GM10847 (cell line): Measurements from ENCODE around the gene MYEF2.

Source experiments
- POLR2A ChIP-seq: IDR thresholded peaks from 2 replicates; pipeline ENCODE4 v1.6.1; 2011; ENCODE audit not compliant: insufficient read length; ENCODE audit errors: extremely low read depth

Gene MYEF2

DNA sequence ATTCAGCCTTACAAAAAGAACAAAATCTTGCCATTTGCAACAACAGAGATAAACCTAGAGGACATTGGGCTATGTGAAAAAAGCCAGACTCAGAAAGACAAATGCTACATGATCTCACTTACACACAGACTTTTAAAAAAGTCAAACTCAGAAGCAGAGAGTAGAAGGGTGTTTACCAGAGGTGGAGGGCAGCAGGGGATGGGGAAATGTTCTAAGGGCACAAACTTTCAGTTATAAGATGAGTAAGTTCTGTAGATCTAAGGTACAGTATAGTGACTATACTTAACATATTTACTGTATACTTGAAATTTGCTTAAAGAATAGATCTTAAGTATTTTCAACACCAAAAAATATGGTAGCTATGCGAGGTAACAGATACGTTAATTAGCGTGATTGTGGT, 3.0 kb downstream of the MYEF2 start:
- TF ChIP-seq POLR2A = no peak

DNA sequence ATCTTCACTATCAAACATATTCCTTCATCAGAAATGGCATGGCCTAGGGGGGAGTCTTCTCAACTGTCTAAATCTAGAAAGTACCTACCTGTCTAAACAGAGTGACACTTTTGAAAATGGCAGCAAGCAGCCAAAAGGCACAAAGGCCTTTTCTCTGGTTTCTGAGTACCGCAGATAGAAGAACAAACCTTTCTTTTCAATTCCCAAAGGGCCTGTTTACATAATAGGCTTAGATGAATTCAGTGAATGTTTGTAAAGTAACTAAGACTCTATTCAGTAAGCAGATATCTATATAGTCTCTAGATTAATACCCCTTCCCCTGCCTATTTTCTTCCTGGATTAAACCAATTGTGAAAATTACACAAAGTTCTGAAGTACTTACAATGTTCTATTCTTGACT, 7.1 kb downstream of the MYEF2 start:
- TF ChIP-seq POLR2A = no peak

DNA sequence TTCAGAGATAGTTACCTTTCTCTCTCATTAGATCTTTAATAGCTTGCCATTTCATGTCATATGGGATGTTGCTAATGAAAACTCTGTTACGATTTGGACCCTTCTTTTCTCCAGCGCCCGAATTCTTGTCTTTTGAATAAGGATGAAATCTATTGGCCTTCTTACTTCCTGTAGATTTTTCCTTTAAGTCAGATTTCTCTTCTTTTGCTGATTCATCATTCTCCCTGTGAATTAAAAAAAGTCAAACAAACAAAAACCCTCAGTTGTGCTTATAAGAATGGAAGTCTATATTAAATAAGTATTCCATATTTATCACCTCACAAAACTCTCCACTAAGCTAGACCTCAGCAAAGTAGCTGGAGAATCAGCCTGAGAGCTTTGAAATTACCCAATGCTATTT, 9.5 kb downstream of the MYEF2 start:
- no peak for TF ChIP-seq POLR2A

DNA sequence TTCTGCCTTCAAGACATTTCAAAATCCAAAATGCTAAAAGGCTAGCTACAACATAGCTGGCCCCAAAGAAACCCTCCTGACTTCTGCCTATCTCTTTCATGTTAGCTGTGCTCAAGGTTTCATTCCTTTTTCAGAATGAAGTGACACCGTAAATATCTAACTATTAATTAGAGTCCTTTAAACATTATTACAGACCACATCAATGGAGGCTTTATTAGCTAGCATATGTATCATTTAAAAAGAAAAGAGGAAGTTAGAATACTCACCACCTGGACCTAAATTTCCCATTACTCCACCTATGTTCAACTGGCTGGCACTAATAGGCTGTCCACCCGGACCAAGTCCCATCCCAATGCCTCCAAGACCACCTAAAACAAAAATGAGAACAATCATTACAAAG, 24.6 kb downstream of the MYEF2 start:
- no peak for TF ChIP-seq POLR2A

DNA sequence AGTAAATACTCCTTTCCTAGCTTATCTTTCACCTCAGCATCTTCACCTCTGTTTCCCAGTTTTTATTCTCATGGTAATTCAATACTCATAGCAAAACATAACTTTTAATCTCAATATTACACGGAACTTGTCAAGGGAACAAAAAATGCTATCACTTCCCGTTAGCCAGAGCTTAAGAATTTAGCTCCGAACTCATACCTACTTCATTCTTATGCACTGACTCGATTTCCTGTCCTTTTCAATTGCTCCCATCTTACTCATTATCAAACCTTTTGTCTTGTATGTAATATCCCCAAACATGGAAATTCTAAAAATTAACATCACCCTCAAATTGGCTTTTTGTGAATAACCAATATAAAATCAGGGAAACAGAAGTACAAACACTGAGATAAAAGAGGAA, 28.2 kb downstream of the MYEF2 start:
- TF ChIP-seq POLR2A = no peak

DNA sequence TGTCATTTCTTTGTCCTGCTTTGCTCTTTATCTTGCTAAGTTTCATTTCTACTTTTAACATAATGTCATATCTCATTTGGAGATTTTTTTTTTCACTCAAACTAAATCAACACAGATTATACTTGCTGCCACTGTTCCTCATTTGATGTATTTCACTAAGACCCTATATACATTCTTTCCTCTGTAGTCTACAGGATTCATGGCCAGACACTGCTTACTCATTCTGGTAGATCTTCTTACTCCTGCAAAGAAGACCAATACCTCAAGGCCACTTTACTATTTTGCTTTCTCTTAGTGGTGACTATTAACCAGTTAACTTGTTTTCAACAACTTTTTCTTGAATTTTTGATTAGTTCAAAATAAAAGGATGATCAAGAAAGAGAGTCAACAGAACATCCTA, 30.7 kb downstream of the MYEF2 start:
- no peak for TF ChIP-seq POLR2A

DNA sequence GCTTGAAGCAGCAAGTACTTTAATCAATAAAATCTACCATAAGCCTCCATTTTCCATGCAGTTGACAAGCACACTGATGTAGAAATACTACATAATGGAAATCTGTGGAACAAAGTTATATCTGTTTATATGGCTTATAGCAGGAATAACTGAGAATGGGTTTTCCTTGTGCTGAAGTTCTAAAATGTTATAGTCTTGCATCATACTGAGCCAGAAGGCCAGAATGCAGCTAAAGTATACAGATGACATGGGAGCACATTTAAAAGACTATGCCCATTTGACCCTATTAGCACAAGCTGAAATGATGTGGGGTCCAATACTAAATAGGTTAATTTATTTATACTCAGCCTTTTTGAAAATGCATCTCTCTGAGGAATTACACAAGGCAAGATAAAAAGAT, 32.2 kb downstream of the MYEF2 start:
- no peak for TF ChIP-seq POLR2A

DNA sequence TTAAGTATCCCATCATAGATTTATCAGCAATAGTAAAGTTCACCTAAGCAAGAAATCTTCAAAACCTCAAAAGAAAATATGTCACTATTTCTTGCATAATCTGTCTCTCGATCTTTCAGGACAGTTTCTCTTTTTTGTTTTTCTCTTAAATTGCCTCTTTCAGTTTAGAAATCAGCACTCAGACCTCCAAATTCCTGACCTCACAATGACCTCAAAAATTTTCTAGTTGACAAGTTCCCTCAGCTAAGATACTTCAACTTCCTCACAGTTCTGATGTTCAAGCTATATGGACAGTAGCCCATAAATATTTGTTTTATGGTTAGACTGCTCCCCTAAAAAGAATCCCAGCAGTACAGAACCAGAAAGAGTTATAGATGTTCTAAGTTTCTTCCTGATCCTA, 33.2 kb downstream of the MYEF2 start:
- no peak for TF ChIP-seq POLR2A

DNA sequence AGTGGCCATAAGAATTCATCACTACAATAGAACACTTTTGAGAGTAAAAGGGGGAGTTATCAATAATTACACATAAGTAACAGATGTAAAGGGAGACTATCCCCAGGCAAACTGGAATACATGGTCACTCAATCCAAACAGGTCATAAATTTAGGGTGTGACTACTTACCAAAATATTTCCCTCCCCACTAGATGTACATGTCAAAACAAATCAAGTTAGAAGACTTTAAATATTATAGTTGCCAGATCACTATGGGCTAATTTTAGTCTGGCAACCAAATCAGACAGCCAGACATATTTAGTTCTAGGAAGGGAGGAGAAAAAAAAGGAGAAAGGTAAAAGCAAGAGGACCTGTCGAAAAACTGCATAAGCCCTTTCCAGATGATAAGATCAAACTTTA, 34.2 kb downstream of the MYEF2 start:
- TF ChIP-seq POLR2A = no peak

DNA sequence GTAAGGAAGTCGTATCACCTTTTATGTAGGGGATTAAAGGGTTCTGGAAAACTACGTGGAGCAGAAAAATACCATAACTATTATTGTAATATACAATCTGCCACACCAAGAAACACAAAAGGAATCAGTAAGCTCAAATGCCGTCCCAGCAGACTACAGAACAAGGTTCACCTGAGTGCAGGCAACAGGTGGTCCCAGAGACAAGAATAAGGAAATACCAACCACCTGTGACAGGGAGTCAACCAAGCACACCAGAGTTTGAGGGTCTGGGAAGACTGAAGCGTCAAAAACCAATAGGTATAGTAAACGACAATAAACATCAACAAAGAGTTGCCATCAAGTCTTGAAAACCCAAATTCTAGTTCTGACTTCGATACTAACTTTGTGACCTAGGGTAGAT, 45.2 kb downstream of the MYEF2 start:
- TF ChIP-seq POLR2A = no peak

DNA sequence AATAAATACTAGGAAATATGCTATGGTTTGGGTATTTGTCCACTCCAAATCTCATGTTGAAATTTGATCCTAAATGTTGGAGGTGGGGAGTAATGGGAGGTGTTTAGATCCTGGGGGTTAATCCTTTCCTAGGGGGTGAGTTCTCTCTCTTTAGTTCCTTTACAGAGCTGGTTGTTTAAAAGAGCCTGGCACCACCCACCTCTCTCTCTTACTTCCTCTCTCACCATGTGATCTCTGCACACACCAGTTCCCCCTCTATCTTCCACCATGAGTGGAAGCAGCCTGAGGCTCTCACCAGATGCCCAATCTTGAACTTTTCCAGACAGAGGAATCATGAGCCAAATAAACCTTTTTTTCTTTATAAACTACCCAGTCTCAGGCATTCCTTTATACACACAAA, 46.8 kb downstream of the MYEF2 start:
- no peak for TF ChIP-seq POLR2A

DNA sequence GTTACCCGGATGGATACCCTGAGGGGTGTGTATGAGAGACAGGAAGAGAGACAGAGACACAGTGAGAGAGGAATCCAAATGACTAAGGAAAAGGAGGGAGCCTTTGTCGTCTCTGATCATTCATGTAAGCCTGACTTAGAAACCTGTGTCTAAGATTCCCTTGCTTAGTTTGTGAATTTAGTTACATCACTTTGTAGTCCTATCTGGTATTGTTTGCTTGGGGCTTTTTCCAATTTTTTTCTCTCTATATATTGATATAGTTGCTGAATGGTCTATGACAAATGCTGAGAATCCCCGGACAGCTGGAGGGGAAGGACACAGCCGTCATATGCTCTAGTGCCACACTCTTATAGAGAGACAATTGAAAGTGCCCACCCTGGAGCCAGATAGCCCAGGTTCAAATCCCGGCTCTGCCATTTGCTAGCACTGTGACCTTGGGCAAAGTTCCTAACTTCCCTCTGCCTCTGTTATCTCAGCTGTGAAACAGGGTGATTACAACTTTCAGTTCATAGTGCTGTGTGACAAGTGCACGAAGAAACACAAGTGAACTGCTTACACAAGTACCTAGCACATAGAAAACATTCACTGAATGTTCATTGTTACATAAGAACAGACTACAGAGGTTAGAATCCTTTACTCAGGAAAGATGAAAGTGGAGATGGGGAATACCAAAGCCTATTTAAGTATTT, 51.3 kb downstream of the MYEF2 start:
- no peak for TF ChIP-seq POLR2A

DNA sequence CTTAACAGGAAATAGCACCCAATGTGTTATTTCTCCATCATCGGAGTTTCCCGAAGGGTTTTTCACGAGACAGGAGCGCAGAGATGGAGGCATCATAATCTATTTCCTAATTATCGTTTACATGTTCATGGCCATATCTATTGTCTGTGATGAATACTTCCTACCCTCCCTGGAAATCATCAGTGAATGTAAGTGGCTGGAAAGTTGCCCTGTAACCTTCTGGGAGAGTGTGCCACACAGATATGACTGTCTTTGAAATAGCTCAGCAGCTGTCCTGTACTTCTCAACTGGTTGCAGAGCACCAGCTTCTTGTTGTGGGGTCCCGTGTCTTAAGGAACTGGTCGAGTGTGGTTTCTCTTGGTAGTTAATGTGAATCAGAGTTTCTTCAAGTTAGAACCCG, 56.2 kb downstream of the MYEF2 start:
- no peak for TF ChIP-seq POLR2A

DNA sequence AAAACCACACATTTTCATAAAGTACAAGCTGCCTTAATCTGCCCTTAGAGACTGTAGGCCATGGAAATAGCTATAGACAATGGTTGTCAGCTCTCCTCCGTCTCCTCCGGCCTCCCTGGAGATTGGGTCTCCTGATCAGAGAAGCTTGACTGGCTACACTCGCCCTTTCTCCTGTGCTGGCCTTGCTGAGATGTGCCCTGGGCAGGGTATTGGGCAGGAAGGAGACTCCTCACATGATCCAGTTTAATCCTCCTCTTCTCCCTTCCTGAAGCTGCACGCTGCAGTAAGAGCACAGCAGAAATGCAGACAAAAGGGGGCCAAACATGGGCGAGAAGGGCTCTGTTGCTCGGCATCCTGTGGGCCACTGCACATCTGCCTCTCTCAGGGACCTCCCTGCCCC, 57.4 kb downstream of the MYEF2 start, which contains the start of gene SLC24A5:
TSS of gene SLC24A5 (plus strand) at position 246 of the 400 bp plus-strand sequence. CDS start at position 301, 55 bp downstream.
- TF ChIP-seq POLR2A = no peak

DNA sequence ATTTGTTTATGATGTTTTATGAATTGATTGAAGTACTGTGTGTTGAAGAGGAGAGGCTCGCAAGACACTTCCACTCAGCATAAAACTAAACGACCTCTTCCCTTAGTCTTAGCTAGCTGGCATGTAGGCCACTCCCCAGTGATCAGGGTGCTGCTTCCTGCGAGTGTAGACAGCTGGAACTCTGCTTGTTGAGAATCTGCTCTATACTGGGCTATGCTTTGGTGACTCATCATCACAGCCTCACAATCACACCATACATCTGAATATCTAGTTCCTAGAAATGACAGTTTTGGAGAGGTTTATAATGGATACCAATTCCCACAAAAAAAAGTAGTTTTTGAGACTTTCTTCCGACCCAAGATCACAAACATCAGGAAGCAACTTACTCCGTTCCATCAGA, 58.8 kb downstream of the MYEF2 start:
- TF ChIP-seq POLR2A = no peak

DNA sequence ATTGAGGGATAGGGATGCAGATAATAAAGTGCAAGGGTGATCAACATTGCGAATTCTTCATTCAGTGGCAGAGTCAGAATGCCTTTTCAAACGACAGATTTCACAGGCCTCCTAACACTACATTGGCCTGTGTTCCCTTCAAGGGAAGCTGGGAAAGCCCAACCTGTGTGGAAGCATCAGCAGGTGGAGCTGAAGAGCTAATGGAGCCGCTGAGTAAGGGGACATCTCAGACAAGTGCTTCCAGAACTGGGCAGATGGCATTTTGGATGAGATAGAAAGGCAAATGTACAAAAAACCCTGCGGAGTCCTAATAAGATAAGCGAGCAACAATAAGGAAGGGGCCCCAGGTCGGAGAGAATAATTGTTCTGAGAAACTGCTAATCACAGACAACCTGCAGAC, 65.9 kb downstream of the MYEF2 start:
- no peak for TF ChIP-seq POLR2A

DNA sequence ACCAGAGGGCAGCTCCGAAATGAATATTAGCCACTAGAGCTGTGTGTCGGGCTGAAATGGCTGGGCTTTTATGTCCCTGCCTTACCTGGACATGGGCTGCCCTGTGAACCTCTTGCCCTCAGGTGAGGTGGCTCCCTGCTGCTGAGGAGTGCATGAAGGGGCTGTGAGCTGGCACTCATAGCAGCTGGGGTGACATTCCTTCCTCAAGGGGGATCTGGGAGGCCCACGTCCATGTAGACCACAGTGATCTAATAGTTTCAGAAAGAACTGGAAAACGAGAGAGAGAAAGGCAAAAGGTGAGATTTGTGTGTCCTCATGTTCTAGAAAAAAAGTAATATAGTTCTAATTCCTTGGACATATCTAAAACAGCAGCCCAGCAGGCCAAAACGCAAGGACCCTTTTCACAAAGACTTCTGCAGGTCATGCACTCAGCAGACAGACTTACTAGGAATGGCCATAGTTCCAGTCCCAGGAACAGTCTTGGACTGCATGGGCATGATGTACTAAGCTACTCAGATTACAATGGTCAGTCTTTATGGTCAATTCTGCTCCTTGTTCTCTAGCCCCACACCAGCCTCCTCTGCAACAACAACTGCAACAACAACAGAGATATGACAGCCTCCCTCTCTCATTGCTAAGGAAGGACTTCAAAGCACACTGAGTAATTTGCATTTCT, 68.1 kb downstream of the MYEF2 start:
- no peak for TF ChIP-seq POLR2A
